Neural progenitor cell (in vitro differentiated cells): Measurements from ENCODE around the gene FARP1. TPM values are rescaled to one million over a fixed set of nuclear protein-coding genes. Genes with fewer than 3 reads are reported as not detected.

Experiments used
- DNase-seq: peaks from one replicate; pipeline ENCODE4 v3.0.0-alpha.2; 2016; ENCODE audit warnings: low spot score
- H2AFZ ChIP-seq: fragments of 200-600 bp; sonication (generic); replicated peaks from 2 replicates; pipeline ENCODE4 v1.6.1; 2016; ENCODE audit warnings: antibody characterized with exemption
- H3F3A ChIP-seq: fragments of 200-600 bp; sonication (generic); 2 replicates; pipeline ENCODE4 v1.6.1; 2016; ENCODE audit warnings: antibody characterized with exemption, low read depth
- H3K27ac ChIP-seq: fragments of 200-600 bp; sonication (generic); 2 replicates; pipeline ENCODE4 v1.5.1; 2016; ENCODE audit warnings: mild to moderate bottlenecking
- H3K27me3 ChIP-seq: fragments of 200-600 bp; sonication (generic); 2 replicates; pipeline ENCODE4 v1.6.1; 2016; ENCODE audit warnings: mild to moderate bottlenecking, moderate library complexity
- H3K36me3 ChIP-seq: fragments of 200-600 bp; sonication (generic); 2 replicates; pipeline ENCODE4 v1.5.1; 2016
- H3K4me1 ChIP-seq: fragments of 200-600 bp; sonication (generic); 2 replicates; pipeline ENCODE4 v1.6.1; 2016; ENCODE audit warnings: mixed run types
- H3K4me2 ChIP-seq: fragments of 200-600 bp; sonication (generic); 2 replicates; pipeline ENCODE4 v1.6.1; 2016
- H3K4me3 ChIP-seq: fragments of 200-600 bp; sonication (generic); 2 replicates; pipeline ENCODE4 v1.5.1; 2016
- H3K79me2 ChIP-seq: fragments of 200-600 bp; sonication (generic); 2 replicates; pipeline ENCODE4 v1.6.1; 2016; ENCODE audit warnings: low read depth
- H3K9ac ChIP-seq: fragments of 200-600 bp; sonication (generic); 2 replicates; pipeline ENCODE4 v1.6.1; 2016
- H3K9me3 ChIP-seq: fragments of 200-600 bp; sonication (generic); 2 replicates; pipeline ENCODE4 v1.5.1; 2016; ENCODE audit warnings: low read depth
- H4K20me1 ChIP-seq: fragments of 200-600 bp; sonication (generic); 2 replicates; pipeline ENCODE4 v1.6.1; 2016; ENCODE audit warnings: low read depth
- H3K27ac Mint-ChIP-seq: 3 replicates; pipeline ENCODE4 v1.8.0; 2021; ENCODE audit warnings: mixed read lengths
- H3K27me3 Mint-ChIP-seq: 2 replicates; pipeline ENCODE4 v1.8.0; 2022; ENCODE audit warnings: low read depth, mild to moderate bottlenecking, inconsistent platforms, moderate library complexity, mixed read lengths; ENCODE audit not compliant: insufficient read depth
- H3K36me3 Mint-ChIP-seq: 3 replicates; pipeline ENCODE4 v1.8.0; 2021; ENCODE audit warnings: mixed read lengths
- H3K4me1 Mint-ChIP-seq: 3 replicates; pipeline ENCODE4 v1.8.0; 2021; ENCODE audit warnings: mixed read lengths
- H3K4me3 Mint-ChIP-seq: 3 replicates; pipeline ENCODE4 v1.8.0; 2021; ENCODE audit warnings: mild to moderate bottlenecking, moderate library complexity, mixed read lengths
- H3K9me3 Mint-ChIP-seq: 3 replicates; pipeline ENCODE4 v1.8.0; 2020; ENCODE audit warnings: mixed read lengths
- CTCF ChIP-seq: fragments of 200-600 bp; sonication (generic); IDR thresholded peaks from 2 replicates; pipeline ENCODE4 v1.5.1; 2017; ENCODE audit warnings: antibody characterized with exemption, mild to moderate bottlenecking
- EZH2 ChIP-seq: fragments of 200-600 bp; sonication (generic); IDR thresholded peaks from 2 replicates; pipeline ENCODE4 v1.6.1; 2017; ENCODE audit warnings: antibody characterized with exemption, mild to moderate bottlenecking, moderate library complexity
- EZH2phosphoT487 ChIP-seq: fragments of 200-600 bp; sonication (generic); IDR thresholded peaks from 2 replicates; pipeline ENCODE4 v1.6.1; 2017; ENCODE audit warnings: antibody characterized with exemption
- total RNA-seq: library from RNA; depleted of rRNA; stranded (reverse); fragments of >200 nt; gene quantifications from 2 replicates; pipeline ENCODE4 v1.2.3, GENCODE V29; 2015; ENCODE audit warnings: low replicate concordance

Gene FARP1
- total RNA-seq, 1 donor from 2014 or later = 78.0 TPM

GRCh38 chr13:98326291-98326690 is 183.4 kb downstream of the FARP1 start:
- Histone ChIP-seq H3K27ac (peak overlapping the region; percentile 85), H3K27me3 (no peaks in the 10 kb centered on the region), H3K4me1 (peaks cover 63% of the 10 kb centered on the region), H3K9ac (no peak overlapping the region), H3F3A (peaks cover 41% of the 10 kb centered on the region), H3K4me3 (no peak overlapping the region), H3K4me2 (peak overlapping the region; percentile 86), H3K36me3 (no peaks in the 10 kb centered on the region), H3K9me3 (no peaks in the 10 kb centered on the region), H2AFZ (no peak overlapping the region), H4K20me1 (peaks cover 4% of the 10 kb centered on the region), H3K79me2 (peaks cover 59% of the 10 kb centered on the region)
- peaks cover 2% of the 10 kb centered on the region for H3K27me3 Mint-ChIP-seq
- H3K27ac Mint-ChIP-seq = peak overlapping the region; percentile 12
- peaks cover 3% of the 10 kb centered on the region for H3K36me3 Mint-ChIP-seq
- H3K4me1 Mint-ChIP-seq = peaks cover 58% of the 10 kb centered on the region
- DNase-seq = no peak
- H3K4me3 Mint-ChIP-seq = no peak overlapping the region
- no peak for TF ChIP-seq EZH2phosphoT487
- TF ChIP-seq CTCF = no peak
- TF ChIP-seq EZH2 = no peak
- no peaks in the 10 kb centered on the region for H3K9me3 Mint-ChIP-seq

- Histone ChIP-seq H3K36me3 (no peaks in the 10 kb centered on the region), H3K9me3 (no peaks in the 10 kb centered on the region), H2AFZ (no peak overlapping the region), H3K27ac (peak overlapping the region; percentile 85), H3K4me1 (peaks cover 76% of the 10 kb centered on the region), H3F3A (peaks cover 41% of the 10 kb centered on the region), H4K20me1 (peaks cover 4% of the 10 kb centered on the region), H3K27me3 (no peaks in the 10 kb centered on the region), H3K4me3 (peak overlapping the region; percentile 36), H3K4me2 (peak overlapping the region; percentile 86), H3K79me2 (peaks cover 66% of the 10 kb centered on the region), H3K9ac (no peak overlapping the region)
- peaks cover 3% of the 10 kb centered on the region for H3K36me3 Mint-ChIP-seq
- peak; percentile 91 for DNase-seq
- H3K27me3 Mint-ChIP-seq = no peaks in the 10 kb centered on the region
- TF ChIP-seq EZH2phosphoT487 (no peak), CTCF (no peak), EZH2 (no peak)
- H3K4me3 Mint-ChIP-seq = peak overlapping the region; percentile 78
- no peaks in the 10 kb centered on the region for H3K9me3 Mint-ChIP-seq
- peak overlapping the region; percentile 50 for H3K27ac Mint-ChIP-seq
- peaks cover 66% of the 10 kb centered on the region for H3K4me1 Mint-ChIP-seq
Observed at GRCh38 chr13:98327371-98328270, 184.7 kb downstream of the FARP1 start.

DNA sequence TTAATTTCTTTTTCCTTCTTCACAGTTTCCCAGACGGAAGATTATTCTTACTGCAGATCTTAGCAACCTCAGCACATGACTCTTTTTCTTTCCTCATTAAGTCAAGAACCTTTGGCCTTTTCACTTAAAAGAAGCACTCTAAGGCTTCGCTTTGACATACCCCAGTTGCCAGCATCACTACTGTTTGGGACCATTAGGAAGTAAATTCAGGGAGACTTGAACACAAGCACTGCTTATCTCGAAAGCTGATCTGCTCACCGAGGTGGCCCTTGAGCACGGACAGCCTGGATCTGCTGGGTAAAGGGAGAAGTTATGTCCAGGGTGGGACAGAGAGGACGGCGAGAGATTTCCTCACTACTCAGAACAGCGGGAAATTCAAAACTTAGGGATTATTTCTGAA is 185.6 kb downstream of the FARP1 start:
- DNase-seq = peak; percentile 24
- peaks cover 84% of the 10 kb centered on the region for H3K4me1 ChIP-seq
- no peak overlapping the region for H3K9ac ChIP-seq
- H3K4me3 ChIP-seq = peak overlapping the region; percentile 36
- Mint-ChIP-seq H3K9me3 (no peaks in the 10 kb centered on the region), H3K27me3 (no peaks in the 10 kb centered on the region), H3K4me3 (peak overlapping the region; percentile 78), H3K36me3 (peaks cover 3% of the 10 kb centered on the region), H3K4me1 (peaks cover 69% of the 10 kb centered on the region), H3K27ac (peak overlapping the region; percentile 91)
- peaks cover 4% of the 10 kb centered on the region for H4K20me1 ChIP-seq
- H3K4me2 ChIP-seq = peak overlapping the region; percentile 86
- peaks cover 63% of the 10 kb centered on the region for H3K79me2 ChIP-seq
- TF ChIP-seq EZH2 (no peak), EZH2phosphoT487 (no peak), CTCF (no peak)
- H3K9me3 ChIP-seq = no peaks in the 10 kb centered on the region
- H3K27ac ChIP-seq = peak overlapping the region; percentile 80
- H3F3A ChIP-seq = peaks cover 41% of the 10 kb centered on the region
- no peaks in the 10 kb centered on the region for H3K36me3 ChIP-seq
- H2AFZ ChIP-seq = no peak overlapping the region
- H3K27me3 ChIP-seq = no peaks in the 10 kb centered on the region
